ENCODE data around the gene PRSS53. TPM values are rescaled to one million over a fixed set of nuclear protein-coding genes. Genes with fewer than 3 reads are reported as not detected.

The PRSS53 gene
- total RNA-seq, 3 donors from 2014 or later = 1.3 to 2.0 (median 1.3) TPM

- Histone ChIP-seq H3K9me3 (no peaks in the 10 kb centered on the region), H3K27ac (no peak overlapping the region), H3K27me3 (no peaks in the 10 kb centered on the region), H3K4me3 (no peak overlapping the region), H3K36me3 (no peaks in the 10 kb centered on the region), H3K4me1 (no peaks in the 10 kb centered on the region)
- DNase-seq (ENCODE audit: low spot score in 2 of 2) = no peak
- intact Hi-C loops (cut with DNase I; ENCODE audit: low total_unique reads) = no loop called here
- TF ChIP-seq POLR2A (IDR thresholded peaks at IDR 0.05) (no peak), POLR2AphosphoS5 (IDR thresholded peaks at IDR 0.05) (no peak), CTCF (IDR thresholded peaks at IDR 0.05) (no peak)
Observed at GRCh38 chr16:31077592-31078396, 10.9 kb downstream of the PRSS53 start.

DNA sequence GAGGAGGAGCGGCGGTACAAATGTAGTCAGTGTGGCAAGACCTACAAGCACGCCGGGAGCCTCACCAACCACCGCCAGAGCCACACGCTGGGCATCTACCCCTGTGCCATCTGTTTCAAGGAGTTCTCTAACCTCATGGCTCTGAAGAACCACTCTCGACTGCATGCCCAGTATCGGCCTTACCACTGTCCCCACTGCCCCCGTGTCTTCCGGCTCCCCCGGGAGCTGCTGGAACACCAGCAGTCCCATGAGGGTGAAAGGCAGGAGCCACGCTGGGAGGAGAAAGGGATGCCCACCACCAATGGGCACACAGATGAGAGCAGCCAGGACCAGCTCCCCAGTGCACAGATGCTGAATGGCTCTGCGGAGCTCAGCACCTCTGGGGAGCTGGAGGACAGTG is 11.7 kb downstream of the PRSS53 start:
- Histone ChIP-seq H3K9me3 (no peaks in the 10 kb centered on the region), H3K27me3 (no peaks in the 10 kb centered on the region), H3K36me3 (no peaks in the 10 kb centered on the region), H3K4me1 (no peaks in the 10 kb centered on the region), H3K4me3 (no peak overlapping the region), H3K27ac (no peak overlapping the region)
- TF ChIP-seq POLR2A (IDR thresholded peaks at IDR 0.05) = no peak
- TF ChIP-seq POLR2AphosphoS5 (IDR thresholded peaks at IDR 0.05) = no peak
- no peak for TF ChIP-seq CTCF (IDR thresholded peaks at IDR 0.05)
- no peak for DNase-seq (ENCODE audit: low spot score in 2 of 2)
- intact Hi-C loops (cut with DNase I; ENCODE audit: low total_unique reads) = no loop called here

GRCh38 chr16:31076319-31076718 is 12.4 kb downstream of the PRSS53 start:
- Histone ChIP-seq H3K27me3 (no peaks in the 10 kb centered on the region), H3K9me3 (no peaks in the 10 kb centered on the region), H3K4me3 (no peak overlapping the region), H3K27ac (no peak overlapping the region), H3K4me1 (no peaks in the 10 kb centered on the region), H3K36me3 (no peaks in the 10 kb centered on the region)
- intact Hi-C loops (cut with DNase I; ENCODE audit: low total_unique reads) = no loop called here
- TF ChIP-seq POLR2A (IDR thresholded peaks at IDR 0.05) = no peak
- no peak for TF ChIP-seq CTCF (IDR thresholded peaks at IDR 0.05)
- TF ChIP-seq POLR2AphosphoS5 (IDR thresholded peaks at IDR 0.05) = no peak
- DNase-seq (ENCODE audit: low spot score in 2 of 2) = no peak

GRCh38 chr16:31074814-31075183 is 13.9 kb downstream of the PRSS53 start:
- no peak for DNase-seq (ENCODE audit: low spot score in 2 of 2)
- Histone ChIP-seq H3K27me3 (no peaks in the 10 kb centered on the region), H3K36me3 (no peaks in the 10 kb centered on the region), H3K9me3 (no peaks in the 10 kb centered on the region), H3K4me1 (no peaks in the 10 kb centered on the region), H3K4me3 (peak overlapping the region; percentile 93 to 98 (median 97)), H3K27ac (peak overlapping the region; percentile 94 to 96)
- intact Hi-C loops (cut with DNase I; ENCODE audit: low total_unique reads) = no loop called here
- no peak for TF ChIP-seq POLR2A (IDR thresholded peaks at IDR 0.05)
- no peak for TF ChIP-seq CTCF (IDR thresholded peaks at IDR 0.05)
- no peak for TF ChIP-seq POLR2AphosphoS5 (IDR thresholded peaks at IDR 0.05)

DNA sequence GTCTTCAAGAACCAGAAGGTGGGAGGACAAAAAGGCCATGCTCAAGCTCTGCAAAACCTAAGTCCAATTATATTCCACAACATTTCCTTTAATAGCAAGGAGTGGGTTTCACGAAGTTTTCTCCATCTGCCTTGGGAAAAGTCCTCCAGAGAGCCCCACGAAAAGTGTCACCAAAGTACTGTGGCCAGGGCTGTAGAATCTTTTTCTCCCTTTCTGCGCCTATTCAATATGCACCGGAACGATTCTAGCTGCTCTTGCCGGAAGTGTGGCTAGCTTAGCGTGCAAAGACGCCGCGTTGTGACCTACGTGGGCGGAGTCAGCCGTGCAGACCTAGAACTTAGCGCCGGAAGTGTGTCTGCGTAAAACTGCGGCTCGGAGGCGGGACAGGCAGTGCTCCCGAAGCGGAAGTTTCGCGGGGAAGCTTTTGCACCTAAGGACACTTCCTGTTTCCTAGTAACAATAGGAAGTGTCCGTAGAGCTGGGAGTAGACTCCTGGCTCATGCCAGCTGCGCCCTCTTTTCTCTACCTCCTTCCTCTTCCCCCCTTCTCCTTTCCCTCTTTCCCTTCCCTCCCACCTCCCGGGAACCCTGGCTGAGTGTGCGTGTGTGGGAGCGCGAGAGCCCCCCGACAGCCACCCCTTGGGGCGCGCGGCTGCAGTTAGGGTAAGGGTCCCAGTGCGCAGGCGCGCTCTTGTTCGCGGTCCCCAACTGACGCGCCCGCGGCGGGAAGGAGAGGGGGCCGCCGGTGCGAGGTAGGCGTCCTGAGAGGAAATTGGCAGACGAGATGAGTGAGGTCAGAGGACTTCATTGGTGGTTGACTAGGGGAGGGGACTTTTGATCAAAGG is 14.6 kb downstream of the PRSS53 start, which contains the start of the genes ZNF646 and ZNF668:
TSS of gene ZNF646 (plus strand) at position 453 of the 844 bp plus-strand sequence. CDS start 1,903 bp downstream, outside the sequence.
TSS of gene ZNF668 (minus strand) at position 271 of the 844 bp plus-strand sequence. CDS start 9,781 bp downstream, outside the sequence.
- no peaks in the 10 kb centered on the region for H3K9me3 ChIP-seq
- TF ChIP-seq POLR2A (IDR thresholded peaks at IDR 0.05) = peak; percentile 62
- no peak for TF ChIP-seq CTCF (IDR thresholded peaks at IDR 0.05)
- peak; percentile 71 to 81 (median 76) for TF ChIP-seq POLR2AphosphoS5 (IDR thresholded peaks at IDR 0.05)
- intact Hi-C loops (cut with DNase I; ENCODE audit: low total_unique reads) = no loop called here

More for the DNA sequence above, 14.6 kb downstream of the PRSS53 start, which contains the start of the genes ZNF646 and ZNF668:
- no peaks in the 10 kb centered on the region for H3K4me1 ChIP-seq
- DNase-seq (ENCODE audit: low spot score in 2 of 2) = peak; percentile 97 to 98
- H3K27ac ChIP-seq = peak within 1 kb of the TSS; percentile 94 to 96
- peak within 1 kb of the TSS; percentile 93 to 98 (median 97) for H3K4me3 ChIP-seq
- no peaks in the 10 kb centered on the region for H3K27me3 ChIP-seq
- no peaks in the 10 kb centered on the region for H3K36me3 ChIP-seq
